ENCODE measurements around the gene PPL.
"Not testable (repeated sequence)": the region's sequence is repeated elsewhere in the genome, so short reads cannot be mapped to it uniquely, and the experiment has no call there.

The PPL gene

GRCh38 chr16:4908854-4909401, 28.0 kb downstream of the PPL start:
- no peak for DNase-seq

- no peak for DNase-seq
Measured at GRCh38 chr16:4904942-4905615, 31.9 kb downstream of the PPL start.

- no peak for DNase-seq
Measured at GRCh38 chr16:4904108-4904941, 32.6 kb downstream of the PPL start.

GRCh38 chr16:4902038-4902437, 34.9 kb downstream of the PPL start:
- DNase-seq = no peak

- DNase-seq = no peak
Measured at GRCh38 chr16:4900750-4901149, 36.2 kb downstream of the PPL start.

- DNase-seq = no peak
Measured at GRCh38 chr16:4900036-4900435, 36.9 kb downstream of the PPL start.

- DNase-seq = no peak
Measured at GRCh38 chr16:4899474-4899846, 37.5 kb downstream of the PPL start.

- no peak for DNase-seq
Measured at GRCh38 chr16:4898811-4899473, 38.0 kb downstream of the PPL start.

GRCh38 chr16:4897328-4897727, 39.6 kb downstream of the PPL start:
- no peak for DNase-seq

GRCh38 chr16:4896761-4897160, 40.2 kb downstream of the PPL start:
- DNase-seq = not testable (repeated sequence)

GRCh38 chr16:4895366-4895765, 41.6 kb downstream of the PPL start:
- no peak for DNase-seq

GRCh38 chr16:4894276-4895150, 42.4 kb downstream of the PPL start:
- DNase-seq = no peak

GRCh38 chr16:4893103-4893862, 43.7 kb downstream of the PPL start:
- no peak for DNase-seq

- DNase-seq = no peak
Measured at GRCh38 chr16:4892361-4893102, 44.4 kb downstream of the PPL start.

GRCh38 chr16:4891886-4892216, 45.1 kb downstream of the PPL start:
- no peak for DNase-seq

- DNase-seq = no peak
Measured at GRCh38 chr16:4891097-4891885, 45.7 kb downstream of the PPL start.

GRCh38 chr16:4890686-4891085, 46.3 kb downstream of the PPL start:
- DNase-seq = no peak

GRCh38 chr16:4890026-4890425, 46.9 kb downstream of the PPL start:
- no peak for DNase-seq

- no peak for DNase-seq
Measured at GRCh38 chr16:4888428-4889135, 48.4 kb downstream of the PPL start.

GRCh38 chr16:4886151-4886550, 50.8 kb downstream of the PPL start:
- DNase-seq = no peak
